ENCODE results near the gene RIMBP3C.
"Not testable (repeated sequence)": the region's sequence is repeated elsewhere in the genome, so short reads cannot be mapped to it uniquely, and the experiment has no call there.

Gene RIMBP3C

GRCh38 chr22:21573750-21574494 lies 22.7 kb upstream of the RIMBP3C start:
- no peak for DNase-seq (ENCODE audit: low read depth, low spot score)

DNA sequence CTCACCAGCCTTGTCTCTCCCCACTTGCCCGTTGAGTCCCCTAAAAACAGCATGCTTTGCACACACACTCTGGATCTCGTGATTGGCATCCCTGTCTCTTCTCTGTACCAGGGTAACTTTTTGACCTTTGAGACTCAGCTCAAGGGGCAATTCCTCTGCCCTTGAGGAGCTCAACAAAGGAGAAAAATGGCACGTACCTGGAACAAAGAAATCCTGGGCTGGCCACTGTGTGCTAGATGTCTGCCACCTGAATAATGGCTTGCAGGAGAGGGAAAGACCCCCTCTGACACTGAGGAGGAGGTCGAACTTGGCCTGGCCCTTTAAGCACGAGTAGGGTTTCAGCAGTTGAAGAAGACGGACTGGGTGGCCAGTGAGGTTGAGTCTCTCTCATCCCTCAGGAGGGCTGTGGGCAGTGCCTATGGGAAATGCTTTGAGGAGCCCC lies 22.1 kb upstream of the RIMBP3C start:
- no peak for DNase-seq (ENCODE audit: low read depth, low spot score)

- no peak for DNase-seq (ENCODE audit: low read depth, low spot score)
These were observed 20.4 kb upstream of the RIMBP3C start for GRCh38 chr22:21571679-21572078.

DNA sequence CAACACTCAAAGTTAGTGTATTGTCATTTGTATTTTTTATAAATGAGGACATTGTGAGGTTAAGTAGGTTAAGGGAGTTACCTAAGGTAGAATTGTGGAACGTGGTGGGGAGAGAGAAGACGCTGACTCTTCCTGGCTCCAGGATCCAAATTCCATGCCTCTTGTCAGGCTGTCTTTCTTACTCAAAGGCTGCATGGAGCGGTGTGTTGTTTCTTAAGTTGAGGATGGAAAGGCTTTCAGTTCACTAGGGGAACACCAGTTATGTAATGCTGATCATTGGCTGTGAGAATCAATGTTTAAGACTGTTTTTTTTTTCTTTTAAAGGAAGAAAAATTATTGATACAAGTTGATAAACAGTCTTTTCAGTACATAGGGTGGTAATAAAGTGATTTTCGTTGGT lies 19.1 kb upstream of the RIMBP3C start:
- no peak for DNase-seq (ENCODE audit: low read depth, low spot score)

- no peak for DNase-seq (ENCODE audit: low read depth, low spot score)
These were observed 18.4 kb upstream of the RIMBP3C start for GRCh38 chr22:21569459-21570170.

DNA sequence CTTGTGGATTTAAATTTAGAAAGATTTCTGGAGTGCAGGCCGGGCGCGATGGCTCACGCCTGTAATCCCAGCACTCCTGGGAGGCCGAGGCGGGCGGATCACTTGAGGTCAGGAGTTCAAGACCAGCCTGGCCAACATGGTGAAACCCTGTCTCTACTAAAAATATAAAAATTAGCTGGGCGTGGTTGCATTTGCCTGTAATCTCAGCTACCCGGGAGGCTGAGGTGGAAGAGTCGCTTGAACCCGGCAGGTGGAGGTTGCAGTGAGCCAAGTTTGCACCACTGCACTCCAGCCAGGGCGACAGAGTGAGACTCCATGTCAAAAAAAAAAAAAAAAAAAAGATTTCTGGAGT lies 17.8 kb upstream of the RIMBP3C start:
- not testable (repeated sequence) for DNase-seq (ENCODE audit: low read depth, low spot score)

DNA sequence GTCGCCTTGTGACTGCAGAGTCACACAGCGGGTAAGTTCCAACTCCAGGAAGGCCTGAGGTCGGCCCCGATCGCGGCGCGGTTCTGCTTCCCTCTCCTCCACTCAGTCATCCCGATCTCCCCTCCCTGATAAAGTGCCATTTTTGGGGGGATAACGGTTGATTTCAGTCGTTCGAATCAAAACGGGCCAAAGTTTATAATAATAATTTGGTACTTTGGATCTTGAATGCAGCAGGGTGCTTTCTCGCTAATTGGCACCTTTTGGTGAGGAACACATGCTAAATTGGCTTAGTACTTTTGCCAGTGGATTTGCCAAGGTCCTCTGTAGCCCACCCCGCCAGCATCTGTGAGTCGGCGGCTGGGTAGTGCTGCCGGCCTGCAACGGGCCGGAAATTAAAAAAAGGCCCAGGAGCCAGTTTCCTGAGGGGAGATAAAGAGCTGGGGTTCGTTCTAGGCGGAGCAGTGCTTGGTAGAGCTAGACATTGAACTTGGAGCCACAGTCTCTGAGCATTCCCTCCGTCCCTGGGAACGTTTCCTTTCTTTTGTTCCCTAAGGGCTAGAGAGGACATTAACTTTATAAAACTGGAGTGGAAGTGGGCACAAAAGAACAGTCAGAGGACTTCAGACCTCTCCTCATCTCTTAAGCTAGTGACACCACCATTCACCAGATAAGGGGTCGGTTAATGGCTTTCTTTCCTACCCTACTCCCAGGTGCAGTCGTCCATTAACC lies 17.2 kb upstream of the RIMBP3C start:
- DNase-seq (ENCODE audit: low read depth, low spot score): no peak

- DNase-seq (ENCODE audit: low read depth, low spot score): peak; percentile 31
These were observed 16.4 kb upstream of the RIMBP3C start, which contains the start of gene UBE2L3 for GRCh38 chr22:21567456-21568346. UBE2L3 (plus strand) TSS chr22:21567714; CDS start chr22:21567745, 31 bp downstream.

- DNase-seq (ENCODE audit: low read depth, low spot score): no peak
These were observed 13.2 kb upstream of the RIMBP3C start for GRCh38 chr22:21564411-21564810.

DNA sequence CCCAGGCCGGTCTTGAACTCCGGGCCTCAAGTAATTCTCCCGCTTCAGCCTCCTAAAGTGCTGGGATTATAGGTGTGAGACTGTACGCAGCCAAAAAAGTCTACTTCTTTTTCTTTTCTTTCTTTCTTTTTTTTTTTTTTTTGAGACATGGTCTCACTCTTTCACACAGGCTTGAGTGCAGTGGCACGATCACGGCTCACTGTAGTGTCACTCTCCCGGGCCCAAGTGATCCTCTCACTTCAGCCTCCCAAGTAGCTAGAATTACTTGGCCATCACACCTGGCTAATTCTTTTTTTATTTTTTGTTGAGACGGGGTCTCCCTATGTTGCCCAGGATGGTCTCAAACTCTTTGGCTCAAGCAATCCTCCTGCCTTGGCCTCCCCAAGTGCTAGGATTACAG lies 12.7 kb upstream of the RIMBP3C start:
- DNase-seq (ENCODE audit: low read depth, low spot score): no peak

DNA sequence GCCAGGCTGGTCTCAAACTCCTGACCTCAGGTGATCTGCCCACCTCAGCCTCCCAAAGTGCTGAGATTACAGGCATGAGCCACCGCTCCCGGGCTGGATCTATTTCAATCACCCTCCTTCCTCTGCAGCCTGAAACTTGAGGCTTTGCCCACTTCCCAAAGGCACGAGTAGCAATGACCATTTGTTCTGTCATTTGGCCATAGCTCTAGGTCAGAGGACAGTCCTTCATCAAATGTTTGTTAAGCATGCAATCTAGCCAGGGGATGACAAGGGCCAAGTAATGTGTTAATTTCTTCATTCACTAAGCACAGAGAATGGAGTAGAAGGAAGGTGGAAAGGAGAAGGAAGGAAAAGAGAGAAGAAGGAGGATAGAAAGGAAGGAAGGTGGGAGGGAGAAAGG lies 9.4 kb upstream of the RIMBP3C start:
- not testable (repeated sequence) for DNase-seq (ENCODE audit: low read depth, low spot score)

DNA sequence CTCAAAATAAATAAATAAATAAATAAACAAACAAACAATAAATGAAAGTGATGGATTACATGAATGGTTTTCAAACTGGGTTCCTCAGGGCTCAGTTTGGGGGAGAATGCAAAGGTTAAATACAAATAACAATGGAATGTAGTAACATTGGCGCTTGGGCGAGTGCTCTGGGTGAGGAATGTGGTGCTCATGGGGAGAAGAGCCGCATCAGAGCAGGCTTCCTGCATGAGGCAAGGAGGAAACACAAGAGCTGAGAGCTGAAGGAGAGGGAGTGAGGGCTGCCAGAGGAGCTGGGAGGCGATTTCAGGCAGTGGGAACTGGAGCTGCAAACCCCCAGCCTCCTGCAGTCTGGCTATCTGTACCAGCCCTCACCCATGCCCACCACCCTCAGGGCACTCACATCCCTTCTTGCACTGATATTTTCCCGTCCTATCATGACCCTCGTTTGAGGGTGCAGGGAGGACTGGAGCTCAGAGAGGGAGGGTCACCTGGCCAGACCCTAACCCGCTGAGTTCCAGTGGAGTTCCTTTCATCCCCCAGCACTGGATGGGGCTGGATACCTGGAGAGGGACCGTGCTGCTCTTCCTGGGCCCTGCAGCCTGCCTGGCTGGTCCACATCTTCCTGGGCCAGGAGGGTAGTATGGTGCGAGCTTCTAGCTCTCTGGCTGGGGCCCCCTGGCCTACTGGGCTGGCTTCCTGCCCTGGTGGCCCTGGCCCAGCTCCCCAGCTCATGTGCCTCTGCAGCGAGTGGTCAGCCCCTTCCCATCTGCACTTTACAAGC lies 8.3 kb upstream of the RIMBP3C start:
- DNase-seq (ENCODE audit: low read depth, low spot score): not testable (repeated sequence)

DNA sequence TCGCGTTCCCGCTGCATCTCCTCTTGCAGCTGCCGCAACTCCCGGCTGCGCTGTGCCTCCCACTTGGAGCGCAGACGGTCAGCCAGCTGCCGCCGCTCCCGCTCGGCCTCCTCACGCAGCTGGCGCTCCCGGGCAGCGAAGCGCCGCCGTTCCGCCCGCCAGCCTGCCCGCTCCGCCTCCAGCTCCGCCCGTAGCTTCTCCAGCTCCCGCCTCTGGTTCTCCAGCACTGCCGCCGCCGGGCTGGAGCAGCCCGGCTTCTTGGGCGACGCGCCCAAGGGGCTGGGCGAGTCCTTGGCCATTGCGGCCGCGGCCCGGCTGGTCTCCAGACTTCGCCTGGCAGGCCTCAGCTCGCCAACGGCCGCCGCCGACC lies 598 bp downstream of the RIMBP3C start:
- DNase-seq (ENCODE audit: low read depth, low spot score): not testable (repeated sequence)

GRCh38 chr22:21550008-21550677 lies 1.1 kb downstream of the RIMBP3C start:
- DNase-seq (ENCODE audit: low read depth, low spot score): not testable (repeated sequence)

GRCh38 chr22:21549558-21549957 lies 1.7 kb downstream of the RIMBP3C start:
- not testable (repeated sequence) for DNase-seq (ENCODE audit: low read depth, low spot score)

DNA sequence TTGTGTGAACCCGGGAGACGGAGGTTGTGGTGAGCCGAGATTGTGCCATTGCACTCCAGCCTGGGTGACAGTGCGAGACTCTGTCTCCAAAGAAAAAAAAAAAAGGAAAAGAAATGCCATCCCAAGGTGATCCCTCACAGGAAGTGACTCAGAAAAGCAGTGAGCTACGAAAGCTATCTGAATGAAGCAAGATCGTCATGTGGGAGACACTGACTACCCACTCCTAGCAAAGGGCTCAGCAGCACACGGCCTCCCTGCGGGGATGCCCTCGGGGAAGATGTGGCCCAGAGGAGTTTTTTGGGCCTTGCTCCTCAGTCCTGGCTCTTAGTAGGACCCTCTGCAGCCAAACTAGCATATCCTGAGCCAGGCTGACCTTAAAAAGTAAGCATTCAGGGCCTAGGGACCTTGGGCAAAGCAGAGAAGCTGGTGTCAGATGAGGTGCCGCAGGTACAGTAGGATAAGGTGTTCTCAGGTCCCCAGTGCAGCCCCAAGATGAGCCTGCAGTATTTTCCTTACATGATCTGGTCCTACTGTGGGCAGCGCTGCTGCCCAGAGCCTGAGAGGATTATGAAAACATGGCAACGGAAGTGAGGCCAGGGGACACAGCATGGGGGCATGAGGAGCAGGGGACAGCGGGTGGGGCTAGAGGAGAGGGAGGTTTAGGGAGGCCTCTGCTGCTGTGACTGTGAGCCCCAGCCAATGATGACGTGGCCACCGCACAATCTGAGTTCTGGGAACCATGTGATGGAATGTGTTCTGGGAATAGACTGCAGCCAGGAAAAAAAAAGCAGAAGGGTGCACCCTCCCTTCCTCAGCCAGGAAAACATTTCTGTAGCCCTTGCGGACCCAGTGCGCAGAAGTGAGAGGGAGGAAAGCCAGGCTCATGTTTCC lies 6.6 kb downstream of the RIMBP3C start:
- not testable (repeated sequence) for DNase-seq (ENCODE audit: low read depth, low spot score)

DNA sequence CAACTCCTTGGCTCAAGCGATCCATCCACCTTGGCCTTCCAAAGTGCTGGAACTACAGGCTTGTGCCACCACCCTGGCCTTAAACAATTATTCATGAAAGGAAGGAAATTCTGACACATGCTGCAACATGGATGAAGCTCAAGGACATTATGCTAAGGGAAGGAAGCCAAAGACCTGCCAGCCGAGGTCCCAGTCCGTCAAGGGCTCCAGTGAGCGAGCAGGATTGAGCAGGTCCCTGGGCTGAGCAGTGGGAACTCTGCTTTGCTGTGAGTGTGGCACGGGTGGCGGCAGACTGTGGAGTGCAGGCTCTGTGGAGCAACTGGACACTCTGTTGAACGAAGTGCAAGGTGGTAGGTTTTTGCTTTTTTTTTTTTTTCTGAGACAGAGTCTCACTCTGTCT lies 11.4 kb downstream of the RIMBP3C start:
- not testable (repeated sequence) for DNase-seq (ENCODE audit: low read depth, low spot score)

DNA sequence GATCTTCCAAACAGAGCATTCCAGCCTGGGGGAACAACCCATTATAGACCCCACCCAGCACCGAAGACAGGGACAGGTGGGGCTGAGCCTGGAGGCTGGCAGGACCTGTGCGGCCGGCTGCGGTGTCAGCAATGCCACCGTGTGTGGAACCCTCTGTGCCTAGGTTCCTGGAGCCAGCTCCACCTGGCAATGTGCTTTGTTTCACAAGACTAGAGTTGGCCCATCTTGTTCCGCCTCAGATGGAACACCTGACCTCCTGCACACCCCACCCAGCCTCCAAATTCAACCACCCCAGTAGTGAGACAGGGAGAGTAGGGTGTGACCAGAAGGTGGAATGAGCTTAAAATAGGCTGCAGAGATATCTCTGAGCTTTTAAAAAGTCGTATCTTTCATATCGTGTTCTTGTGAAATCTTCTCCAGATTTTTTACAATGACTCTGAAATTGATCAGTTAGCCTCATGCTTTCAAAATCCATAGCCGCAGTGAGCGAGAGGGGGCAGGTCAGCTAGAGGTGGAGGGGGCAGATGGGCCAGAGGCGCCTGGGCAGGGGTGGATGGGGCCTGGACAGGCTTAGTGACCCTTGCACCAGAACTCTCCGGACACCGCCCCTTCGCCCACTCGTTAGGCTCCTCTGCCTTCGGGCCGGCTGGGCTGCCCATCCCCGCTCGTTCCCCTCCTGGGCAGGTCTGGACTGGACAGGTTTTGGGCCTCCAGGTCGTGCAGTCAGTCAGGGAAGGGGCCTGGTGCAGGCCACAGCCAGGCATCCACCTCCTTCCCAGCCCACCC lies 18.2 kb downstream of the RIMBP3C start:
- DNase-seq (ENCODE audit: low read depth, low spot score): not testable (repeated sequence)
